ENCODE results near the gene RRAGD.

Gene RRAGD

GRCh38 chr6:89385846-89386245, 26.2 kb downstream of the RRAGD start:
- in situ Hi-C loops (cut with HindIII; ENCODE audit: low sequenced_read_pairs), result no loop called here
- no peak for DNase-seq (ENCODE audit: low read depth)
- no peak overlapping the region for H3K4me3 ChIP-seq (ENCODE audit: low read depth, low read length)
- TF ChIP-seq, protein P1, sequence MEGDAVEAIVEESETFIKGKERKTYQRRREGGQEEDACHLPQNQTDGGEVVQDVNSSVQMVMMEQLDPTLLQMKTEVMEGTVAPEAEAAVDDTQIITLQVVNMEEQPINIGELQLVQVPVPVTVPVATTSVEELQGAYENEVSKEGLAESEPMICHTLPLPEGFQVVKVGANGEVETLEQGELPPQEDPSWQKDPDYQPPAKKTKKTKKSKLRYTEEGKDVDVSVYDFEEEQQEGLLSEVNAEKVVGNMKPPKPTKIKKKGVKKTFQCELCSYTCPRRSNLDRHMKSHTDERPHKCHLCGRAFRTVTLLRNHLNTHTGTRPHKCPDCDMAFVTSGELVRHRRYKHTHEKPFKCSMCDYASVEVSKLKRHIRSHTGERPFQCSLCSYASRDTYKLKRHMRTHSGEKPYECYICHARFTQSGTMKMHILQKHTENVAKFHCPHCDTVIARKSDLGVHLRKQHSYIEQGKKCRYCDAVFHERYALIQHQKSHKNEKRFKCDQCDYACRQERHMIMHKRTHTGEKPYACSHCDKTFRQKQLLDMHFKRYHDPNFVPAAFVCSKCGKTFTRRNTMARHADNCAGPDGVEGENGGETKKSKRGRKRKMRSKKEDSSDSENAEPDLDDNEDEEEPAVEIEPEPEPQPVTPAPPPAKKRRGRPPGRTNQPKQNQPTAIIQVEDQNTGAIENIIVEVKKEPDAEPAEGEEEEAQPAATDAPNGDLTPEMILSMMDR (IDR thresholded peaks at IDR 0.05; ENCODE audit: low read depth, low read length, missing control alignments), result no peak

DNA sequence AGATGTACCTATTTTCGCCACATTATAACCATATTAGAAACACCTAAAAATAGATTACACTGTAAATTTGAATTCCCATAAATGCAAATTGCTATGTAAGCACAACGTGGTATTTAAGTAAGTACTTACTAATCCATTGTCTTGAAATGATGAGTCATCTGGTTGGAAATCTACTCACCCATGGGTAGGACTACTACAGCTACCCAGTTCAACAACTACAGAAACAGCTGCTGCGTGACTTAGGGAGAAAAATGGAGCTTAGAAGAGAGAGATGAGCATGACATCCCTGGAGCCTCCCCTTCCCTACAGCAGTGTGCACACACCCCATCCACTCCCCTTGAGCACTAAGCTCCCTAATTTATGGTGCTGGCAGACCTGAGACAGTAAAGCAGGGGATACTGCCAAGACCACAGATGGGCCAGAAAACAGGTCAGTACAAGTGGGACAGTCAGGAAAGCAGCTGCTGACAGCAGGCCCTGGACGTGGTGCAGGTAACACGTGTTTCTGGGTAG, 26.9 kb downstream of the RRAGD start:
- no peak overlapping the region for H3K4me3 ChIP-seq (ENCODE audit: low read depth, low read length)
- in situ Hi-C loops (cut with HindIII; ENCODE audit: low sequenced_read_pairs), result no loop called here
- TF ChIP-seq, protein P1 (IDR thresholded peaks at IDR 0.05; ENCODE audit: low read depth, low read length, missing control alignments), result no peak
- no peak for DNase-seq (ENCODE audit: low read depth)

- in situ Hi-C loops (cut with HindIII; ENCODE audit: low sequenced_read_pairs), result no loop called here
- TF ChIP-seq, protein P1 (IDR thresholded peaks at IDR 0.05; ENCODE audit: low read depth, low read length, missing control alignments), result no peak
- no peak for DNase-seq (ENCODE audit: low read depth)
Measured at GRCh38 chr6:89381031-89381430, 31.0 kb downstream of the RRAGD start.

DNA sequence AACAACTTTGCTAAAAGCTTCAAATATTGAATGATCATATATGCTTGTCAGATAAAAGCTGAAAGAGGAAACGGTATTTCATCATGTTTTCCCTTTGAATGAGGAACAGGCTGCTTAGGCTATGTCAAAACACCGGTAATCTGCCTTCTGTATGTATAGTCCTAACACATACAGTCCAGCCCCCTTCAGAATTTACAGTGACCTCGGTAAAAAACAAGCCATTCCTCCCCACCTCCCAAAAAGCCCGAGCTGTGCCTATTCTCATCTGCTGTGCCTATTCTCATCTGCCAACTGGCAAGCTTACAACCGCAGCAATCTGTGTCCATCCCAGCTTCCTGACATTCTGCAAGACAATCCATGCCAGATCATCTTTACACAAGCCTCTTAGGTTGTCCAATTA, 32.8 kb downstream of the RRAGD start:
- TF ChIP-seq, protein P1 (IDR thresholded peaks at IDR 0.05; ENCODE audit: low read depth, low read length, missing control alignments), result no peak
- in situ Hi-C loops (cut with HindIII; ENCODE audit: low sequenced_read_pairs), result no loop called here
- no peak overlapping the region for H3K4me3 ChIP-seq (ENCODE audit: low read depth, low read length)
- no peak for DNase-seq (ENCODE audit: low read depth)

More at GRCh38 chr6:89381031-89381430, 31.0 kb downstream of the RRAGD start:
- no peak overlapping the region for H3K4me3 ChIP-seq (ENCODE audit: low read depth, low read length)

DNA sequence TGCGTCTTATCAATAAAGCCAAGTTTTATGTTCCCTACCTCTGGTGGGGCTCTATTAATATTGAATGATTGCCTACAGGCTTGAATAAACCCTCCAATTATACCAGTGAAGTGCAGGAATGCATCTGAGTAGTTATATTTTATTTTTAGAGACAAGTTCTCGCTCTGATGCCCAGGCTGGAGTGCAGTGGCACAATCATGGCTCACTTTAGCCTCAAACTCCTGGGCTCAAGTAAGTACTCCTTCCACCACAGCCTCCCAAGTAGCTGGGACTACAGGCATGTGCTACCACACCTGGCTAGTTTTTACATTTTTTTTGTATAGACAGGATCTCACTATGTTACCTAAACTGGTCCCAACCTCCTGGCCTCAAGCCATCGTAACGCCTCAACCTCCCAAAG, 33.4 kb downstream of the RRAGD start:
- TF ChIP-seq, protein P1 (IDR thresholded peaks at IDR 0.05; ENCODE audit: low read depth, low read length, missing control alignments), result no peak
- DNase-seq (ENCODE audit: low read depth), result no peak
- H3K4me3 ChIP-seq (ENCODE audit: low read depth, low read length), result no peak overlapping the region
- in situ Hi-C loops (cut with HindIII; ENCODE audit: low sequenced_read_pairs), result no loop called here

- H3K4me3 ChIP-seq (ENCODE audit: low read depth, low read length), result no peak overlapping the region
- TF ChIP-seq, protein P1 (IDR thresholded peaks at IDR 0.05; ENCODE audit: low read depth, low read length, missing control alignments), result no peak
- in situ Hi-C loops (cut with HindIII; ENCODE audit: low sequenced_read_pairs), result no loop called here
- DNase-seq (ENCODE audit: low read depth), result no peak
Measured at GRCh38 chr6:89375427-89376267, 36.4 kb downstream of the RRAGD start.
